Limb (tissue), 2 donors: ENCODE data around the gene NIFK.
A peak's percentile ranks its signal among the peaks of the same experiment; 100 is the strongest.
"Not testable (repeated sequence)": the region's sequence is repeated elsewhere in the genome, so short reads cannot be mapped to it uniquely, and the experiment has no call there.

Source experiments
- DNase-seq, 2 donors: peaks; one replicate each; pipeline ENCODE4 v3.0.0-alpha.2; 2016; ENCODE audit errors: extremely low spot score in 2 of 2

Gene NIFK

DNA sequence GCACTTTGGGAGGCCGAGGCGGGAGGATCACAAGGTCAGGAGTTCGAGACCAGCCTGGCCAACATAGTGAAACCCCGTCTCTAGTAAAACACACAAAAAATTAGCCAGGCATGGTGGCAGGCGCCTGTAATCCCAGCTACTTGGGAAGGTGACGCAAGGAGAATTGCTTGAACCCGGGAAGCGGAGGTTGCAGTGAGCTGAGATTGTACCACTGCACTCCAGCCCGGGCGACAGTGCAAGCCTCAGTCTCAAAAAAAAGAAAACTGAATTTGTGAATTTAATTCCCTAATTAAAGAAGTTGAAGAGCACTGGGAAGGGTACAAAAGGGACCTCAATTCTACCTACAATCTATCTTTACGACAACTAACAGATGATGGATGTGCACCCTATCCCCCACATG lies 2.1 kb downstream of the NIFK start:
- not testable (repeated sequence) for DNase-seq

DNA sequence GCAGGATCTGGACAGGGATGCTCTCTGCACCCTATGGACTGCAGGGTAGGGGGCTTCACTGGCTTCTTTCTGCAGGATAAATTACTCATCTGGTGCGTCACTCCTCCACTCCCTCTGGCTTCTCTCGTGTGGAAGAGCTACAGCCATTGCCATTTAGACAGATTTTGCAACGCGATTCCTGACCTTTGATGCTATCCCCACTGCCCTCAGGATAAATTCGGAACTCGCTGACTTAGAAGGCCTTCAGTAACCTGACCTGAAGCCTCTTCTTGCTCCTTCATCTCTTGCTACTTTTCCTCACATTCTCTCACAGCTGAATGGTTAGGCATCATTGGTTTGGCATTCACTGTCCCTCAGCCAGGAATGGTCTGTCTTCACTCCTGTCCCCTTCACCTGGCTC lies 5.3 kb downstream of the NIFK start:
- no peak for DNase-seq

DNA sequence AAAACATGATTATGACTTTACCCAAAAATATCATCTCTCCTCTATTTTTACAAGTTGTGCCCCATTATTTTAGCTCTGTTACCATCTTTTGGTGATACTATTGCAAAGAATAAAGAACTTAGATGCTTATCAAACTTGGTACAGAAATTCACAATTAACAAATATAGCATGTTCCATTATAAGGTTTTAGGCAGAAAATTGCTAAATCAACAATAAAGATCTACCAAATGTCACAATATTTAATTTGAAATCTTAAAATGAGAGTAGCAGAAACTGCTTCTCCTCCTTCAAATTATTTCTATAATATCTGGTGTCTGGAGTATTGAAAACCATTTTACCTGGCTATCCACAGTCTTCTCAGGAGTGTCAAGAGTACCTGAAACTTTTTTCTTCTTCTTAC lies 8.7 kb downstream of the NIFK start:
- DNase-seq, result no peak

DNA sequence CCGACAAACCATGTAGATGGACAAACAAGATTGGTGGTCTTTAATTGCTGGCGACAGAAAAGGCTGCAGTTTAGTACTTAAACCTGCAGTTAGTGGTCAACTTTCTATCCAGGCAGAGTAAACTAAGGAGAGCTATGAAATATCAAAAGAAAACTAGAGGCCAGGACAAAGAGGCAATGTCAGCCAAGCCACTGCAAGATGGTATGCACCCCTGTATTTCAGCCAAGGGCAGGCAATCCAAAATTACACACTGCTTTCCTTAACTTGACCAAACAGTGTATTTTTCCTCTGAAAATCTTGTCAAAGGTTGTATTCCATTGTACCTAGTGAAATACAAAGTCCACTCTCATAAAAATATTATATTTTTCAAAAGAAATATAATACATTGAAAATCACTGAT lies 9.3 kb downstream of the NIFK start:
- no peak for DNase-seq

DNA sequence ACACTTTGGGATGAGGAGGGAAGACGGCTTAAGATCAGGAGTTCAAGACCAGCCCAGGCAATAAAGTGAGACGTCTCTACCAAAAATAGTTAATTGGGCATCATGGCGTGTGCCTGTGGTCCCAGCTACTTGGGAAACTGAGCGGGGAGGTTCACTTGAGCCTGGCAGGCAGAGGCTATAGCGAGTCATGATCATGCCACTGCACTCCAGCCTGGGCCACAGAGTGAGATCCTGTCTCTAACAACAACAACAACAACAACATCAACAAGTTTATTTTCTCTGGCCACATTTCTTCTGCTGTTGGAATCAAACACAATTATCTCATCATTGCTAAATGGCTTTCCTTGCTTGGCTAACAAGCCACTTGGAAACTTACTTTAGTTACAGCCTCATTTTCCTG lies 13.4 kb downstream of the NIFK start:
- DNase-seq, result no peak

DNA sequence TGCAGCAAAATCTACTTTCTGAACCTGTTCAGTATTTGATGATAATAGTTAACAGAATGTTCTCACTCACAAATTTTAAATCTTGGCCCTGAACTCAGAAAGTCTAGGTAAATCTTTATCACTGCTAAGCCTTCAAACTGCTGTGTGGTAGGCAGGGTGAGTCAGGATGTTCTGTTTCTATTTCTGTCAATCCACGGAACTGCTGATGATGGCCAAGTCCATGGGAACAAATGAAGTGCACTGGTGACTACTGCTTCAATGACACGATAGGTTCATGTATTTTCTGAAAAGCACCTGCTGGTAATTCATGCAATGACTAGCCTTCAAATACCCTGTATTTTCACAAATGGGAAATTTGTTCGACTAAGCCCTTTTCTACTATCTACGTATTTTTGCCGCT lies 14.2 kb downstream of the NIFK start:
- no peak for DNase-seq

DNA sequence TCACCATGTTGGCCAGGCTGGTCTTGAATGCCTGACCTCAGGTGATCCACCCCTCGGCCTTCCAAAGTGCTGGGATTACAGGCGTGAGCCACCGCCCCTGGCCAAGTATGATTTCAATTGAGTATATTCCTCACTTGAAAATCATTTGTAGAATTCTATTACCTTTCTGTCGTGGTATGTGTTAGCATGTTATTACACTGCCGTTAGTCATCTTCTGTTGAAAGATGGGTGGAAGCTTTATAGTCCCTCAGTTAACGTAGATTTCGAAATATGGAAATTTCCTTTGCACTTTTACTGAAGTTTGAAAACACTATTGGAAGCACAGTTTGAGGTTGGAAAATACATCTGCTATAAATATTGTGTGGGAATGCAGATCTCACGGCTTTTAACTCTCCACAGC lies 14.7 kb downstream of the NIFK start:
- peak in 1 of 2 donors; percentile 13 for DNase-seq

DNA sequence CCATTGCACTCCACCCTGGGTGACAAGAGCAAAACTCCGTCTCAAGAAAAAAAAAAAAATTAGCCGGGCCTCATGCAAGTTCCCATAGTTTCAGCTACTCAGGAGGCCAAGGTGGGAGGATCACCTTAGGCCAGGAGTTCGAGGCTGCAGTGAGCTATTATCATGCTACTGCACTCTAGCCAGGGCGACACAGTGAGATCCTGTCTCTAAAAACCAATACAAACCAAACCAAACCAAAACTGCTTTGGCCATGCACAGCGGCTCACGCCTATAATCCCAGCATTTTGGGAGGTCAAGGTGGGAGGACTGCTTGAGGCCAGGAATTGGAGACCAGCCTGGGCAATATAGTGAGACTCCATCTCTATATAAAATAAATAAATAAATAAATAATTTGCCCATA lies 19.1 kb downstream of the NIFK start:
- DNase-seq, result no peak

DNA sequence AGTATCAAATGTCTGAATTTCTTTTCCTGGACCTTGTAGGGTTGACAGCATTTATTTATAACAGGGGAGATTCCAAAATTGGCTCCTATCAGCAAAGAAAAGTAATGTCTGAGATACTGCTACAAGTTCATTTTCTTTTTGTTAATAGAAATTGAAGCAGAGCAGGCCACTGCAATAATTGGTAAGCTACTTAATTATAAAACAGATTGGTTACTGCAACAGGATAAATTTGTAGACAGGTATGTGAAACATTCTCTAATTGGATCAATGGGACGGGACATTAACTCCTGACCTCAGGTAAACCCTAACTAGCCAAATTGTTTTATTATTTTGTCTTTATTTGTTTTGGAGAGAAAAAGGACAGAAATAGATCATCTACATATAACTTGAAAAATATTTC lies 20.5 kb downstream of the NIFK start:
- no peak for DNase-seq

DNA sequence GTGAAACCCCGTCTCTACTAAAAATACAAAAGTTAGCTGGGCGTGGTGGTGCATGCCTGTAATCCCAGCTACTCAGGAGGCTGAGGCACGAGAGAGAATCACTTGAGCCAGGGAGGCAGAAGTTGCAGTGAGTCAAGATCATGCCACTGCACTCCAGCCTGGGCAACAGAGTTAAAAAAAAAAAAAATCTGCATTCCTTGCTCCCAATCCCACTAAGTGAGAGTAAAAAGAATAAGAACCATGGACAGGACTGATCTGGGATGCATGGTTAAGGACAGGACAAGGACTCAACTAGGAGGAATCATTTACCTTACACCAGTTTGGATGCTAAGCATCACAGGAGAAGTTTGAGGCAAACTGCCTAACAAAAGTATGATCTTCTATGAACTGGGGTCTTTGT lies 25.2 kb downstream of the NIFK start:
- DNase-seq, result not testable (repeated sequence)

DNA sequence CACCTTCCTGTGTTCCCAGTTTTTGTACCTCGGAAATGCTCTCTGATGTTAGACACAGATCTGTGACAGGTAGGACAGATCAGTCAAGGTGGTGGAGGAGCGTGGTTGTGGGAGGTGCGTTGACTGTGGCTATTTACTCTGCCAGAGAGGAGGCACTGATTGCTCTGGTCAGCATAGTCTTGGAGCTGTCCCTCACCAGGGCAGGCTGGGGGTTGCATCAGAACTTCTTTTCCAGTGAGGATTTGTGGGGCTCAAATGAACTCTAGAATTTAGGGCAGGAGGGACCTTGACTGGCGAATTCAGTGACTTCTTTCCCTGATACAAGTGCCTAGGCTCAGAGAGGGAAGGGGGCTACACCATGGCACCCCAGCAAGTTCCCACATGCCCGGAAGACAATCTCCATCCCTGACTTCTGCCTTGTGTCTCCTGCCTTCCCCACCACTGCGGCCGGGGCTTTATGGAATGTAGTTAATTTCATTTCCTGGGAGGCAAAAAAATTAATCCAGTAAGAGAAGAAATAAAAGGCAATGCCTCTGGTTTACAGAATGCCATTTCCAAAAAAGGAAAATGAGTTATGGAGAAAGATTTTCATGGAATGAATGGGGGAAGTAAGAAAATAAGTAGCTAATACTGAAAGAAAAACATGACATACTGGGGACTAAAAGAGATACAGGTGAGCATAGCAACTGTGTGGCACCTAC lies 26.1 kb downstream of the NIFK start:
- DNase-seq, result no peak

DNA sequence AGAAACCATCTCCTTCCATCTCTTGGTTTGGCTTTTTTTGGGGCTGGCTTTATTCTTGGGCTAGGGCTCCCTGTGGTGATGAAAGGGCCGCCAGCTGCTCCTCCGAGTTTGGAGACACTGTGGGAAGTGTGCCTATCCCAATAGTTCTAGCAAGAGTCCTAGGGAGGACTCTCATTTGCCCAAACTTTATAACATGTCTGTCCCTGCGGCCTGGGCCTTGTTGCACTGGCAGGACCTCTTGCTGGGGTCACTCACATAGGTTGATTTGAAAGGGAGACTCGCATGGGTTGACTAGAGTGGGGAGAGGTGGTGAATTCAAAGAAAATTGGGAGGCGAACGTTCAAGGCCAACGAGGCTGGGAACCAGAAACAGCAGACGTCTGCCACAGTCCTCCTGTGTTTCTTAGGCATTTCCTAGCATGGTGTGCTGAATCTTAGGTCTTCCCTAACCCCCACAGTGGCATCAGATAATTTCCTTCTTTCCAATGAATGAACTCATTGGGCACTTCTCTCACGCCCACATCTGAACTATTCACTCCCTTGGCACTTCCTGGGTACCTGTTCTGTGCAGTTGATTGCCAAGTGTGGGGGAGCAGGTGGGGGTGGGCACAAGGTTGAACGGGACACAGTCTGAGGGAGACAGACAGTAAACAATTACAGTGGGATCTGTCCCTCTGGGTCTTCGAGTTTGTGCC lies 26.8 kb downstream of the NIFK start:
- no peak for DNase-seq

DNA sequence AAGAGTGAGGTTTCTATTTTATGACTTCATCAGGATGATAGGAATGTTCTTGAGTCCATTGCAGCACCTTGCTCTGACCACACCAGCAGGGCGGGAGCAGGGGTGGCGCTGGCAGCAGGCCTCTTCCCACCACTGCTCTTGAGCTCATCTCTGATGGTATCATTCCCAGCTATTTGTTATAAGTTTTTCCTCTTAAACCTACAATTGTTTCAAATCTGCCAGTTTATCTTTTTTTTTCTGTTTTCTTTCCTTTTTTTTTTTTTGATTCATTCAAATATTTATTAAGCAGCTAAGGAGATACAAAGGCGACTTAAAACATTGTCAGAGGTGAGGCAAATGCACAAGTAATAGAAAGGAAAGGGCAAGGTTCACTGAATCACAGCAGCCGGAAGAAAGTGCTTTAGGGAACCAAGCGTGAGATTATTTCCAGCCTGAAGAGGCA lies 28.7 kb downstream of the NIFK start:
- no peak for DNase-seq

DNA sequence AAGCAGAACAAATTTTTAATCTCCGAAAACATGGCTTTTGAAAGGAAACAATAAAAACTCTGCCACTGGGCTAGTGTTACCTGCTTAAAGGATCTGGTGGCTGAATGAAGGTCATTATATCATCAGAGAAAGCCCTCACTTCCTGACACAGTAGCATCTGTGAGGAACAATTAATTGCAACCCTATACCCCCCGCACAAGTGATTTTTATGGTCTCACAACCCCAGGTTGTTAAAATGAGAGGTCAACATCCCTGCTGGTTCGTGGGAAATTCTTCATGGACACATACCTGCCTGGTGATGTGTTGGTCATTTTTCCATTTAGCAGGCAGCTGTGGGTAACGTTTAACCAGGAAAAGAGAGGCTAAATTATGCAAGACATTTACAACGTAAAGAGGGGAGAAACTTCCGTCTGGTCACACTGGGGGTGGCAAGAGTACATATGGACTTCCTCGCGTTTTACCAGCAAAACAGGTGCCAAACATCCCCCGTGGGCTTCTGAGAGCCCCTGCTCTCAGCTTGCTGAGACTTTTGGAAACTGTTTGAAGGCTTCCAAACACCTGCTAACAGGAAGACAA lies 29.2 kb downstream of the NIFK start:
- no peak for DNase-seq

DNA sequence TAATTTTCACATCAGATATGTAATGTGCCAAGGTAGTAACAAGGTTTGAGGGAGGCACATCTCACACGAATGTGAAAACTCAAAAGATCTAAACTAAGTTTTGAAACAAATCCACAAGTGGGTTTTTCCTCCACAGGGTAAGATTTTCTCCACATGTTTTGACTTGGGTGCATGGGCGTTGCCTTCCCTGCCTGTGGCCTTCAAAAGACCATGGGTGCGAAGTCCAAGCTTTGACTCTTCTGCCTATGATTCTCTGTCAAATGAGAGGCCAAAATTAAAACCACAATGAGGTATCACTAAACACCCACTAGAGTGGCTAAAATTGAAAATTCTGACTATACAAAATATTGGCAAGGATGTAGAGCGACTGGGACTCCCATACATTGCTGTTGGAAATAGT lies 30.7 kb downstream of the NIFK start:
- no peak for DNase-seq

DNA sequence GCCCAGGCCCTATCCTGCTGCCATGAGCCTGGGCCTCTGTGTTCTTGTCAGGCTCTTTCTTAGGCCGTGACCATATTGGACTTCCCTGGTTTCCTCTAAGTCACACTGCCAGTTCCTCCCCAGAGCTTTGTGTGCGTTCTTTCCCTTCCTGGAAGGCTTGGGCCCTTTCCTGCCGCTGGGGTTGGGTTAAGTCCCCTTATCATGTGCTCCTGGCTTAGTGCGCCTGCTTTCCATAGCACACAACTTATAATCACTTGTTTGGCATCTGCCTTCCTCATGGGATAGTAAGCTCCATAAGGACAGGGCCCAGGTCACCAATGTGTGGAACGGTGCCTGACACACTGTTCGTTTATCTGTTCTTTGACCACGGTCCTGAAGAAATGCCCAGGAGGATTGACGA lies 31.3 kb downstream of the NIFK start:
- no peak for DNase-seq

DNA sequence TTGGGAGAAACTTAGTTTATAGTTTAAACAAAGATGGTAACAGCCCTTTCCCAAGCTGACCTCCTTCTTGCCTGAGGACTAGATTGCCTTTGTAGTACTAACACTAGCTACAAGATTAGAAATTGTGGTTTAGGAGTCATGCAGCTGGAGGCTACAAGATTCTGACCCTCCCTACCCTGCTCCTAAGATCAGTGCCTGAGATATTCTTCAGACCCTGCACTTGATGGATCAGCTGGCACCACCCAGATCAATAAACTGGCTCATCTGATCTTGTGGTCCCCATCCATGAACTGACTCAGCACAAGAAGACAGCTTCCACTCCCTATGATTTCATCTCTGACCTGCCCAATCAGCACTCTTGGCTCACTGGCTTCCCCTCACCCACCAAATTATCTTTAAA lies 34.9 kb downstream of the NIFK start:
- not testable (repeated sequence) for DNase-seq

DNA sequence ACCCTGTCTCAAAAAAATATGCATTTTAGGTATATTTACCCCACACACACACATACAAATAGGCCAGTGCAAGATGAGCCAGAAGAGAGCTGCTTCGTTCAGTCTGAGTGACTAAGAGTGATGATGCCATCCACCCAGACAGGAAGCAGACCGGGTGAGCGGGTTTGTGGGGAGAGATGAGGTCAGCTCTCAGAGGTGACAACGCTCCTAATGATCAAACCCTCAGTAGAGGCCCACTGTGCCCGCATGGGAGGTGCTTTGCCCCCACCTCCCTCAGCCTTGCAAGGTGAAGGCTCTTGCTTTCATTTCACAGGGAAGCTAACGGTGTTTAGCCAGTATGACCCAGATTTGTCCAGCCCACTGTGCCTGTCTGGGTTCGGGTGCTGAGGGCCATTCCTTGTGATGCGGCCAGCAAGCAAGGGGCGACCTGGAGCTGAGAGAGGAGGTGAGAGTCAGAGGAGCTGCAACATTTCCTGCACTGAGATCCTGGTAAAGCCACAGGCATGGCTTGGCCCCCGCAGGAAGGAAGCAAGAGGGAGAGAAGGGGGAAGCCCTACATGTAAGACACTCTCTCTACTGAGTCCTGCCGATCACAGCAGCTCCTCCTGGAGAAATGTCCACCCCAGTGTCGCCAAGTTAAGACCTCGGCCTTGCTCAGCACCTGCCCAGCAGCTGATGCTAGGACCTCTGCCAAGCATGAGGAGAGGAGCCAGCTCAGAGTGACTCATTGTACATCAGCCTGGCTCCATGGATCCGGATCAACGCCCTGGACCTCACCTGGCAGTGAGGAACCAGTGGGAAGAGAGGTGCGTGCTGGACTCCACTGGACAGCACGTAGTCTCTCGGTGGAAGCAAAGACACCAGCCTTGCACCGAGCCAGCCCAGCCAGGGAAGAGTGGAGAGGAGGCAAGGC lies 37.0 kb downstream of the NIFK start:
- no peak for DNase-seq

DNA sequence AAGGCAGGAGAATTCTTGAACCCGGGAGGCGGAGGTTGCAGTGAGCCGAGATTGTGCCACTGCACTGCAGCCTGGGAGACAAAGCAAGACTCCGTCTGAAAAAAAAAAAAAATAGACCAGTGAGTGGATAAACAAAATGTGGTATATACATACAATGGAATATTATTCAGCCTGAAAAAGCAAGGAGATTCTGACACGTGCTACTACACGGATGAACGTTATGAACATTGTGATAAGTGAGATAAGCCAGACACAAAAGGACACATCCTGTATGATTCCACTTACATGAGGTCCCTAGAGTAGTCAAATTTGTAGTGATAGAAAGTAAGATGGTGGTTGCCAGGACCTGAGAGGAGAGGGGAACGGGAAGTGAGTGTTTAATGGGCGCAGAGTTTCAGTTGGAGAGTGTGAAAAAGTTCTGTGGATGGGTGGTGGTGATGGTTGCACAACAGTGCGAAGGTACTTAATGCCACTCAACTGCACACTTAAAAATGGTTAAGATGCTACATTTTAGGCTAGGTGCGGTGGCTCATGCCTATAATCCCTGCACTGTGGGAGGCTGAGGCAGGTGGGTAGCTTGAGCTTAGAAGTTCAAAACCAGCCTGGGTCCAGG lies 38.3 kb downstream of the NIFK start:
- DNase-seq, result no peak

DNA sequence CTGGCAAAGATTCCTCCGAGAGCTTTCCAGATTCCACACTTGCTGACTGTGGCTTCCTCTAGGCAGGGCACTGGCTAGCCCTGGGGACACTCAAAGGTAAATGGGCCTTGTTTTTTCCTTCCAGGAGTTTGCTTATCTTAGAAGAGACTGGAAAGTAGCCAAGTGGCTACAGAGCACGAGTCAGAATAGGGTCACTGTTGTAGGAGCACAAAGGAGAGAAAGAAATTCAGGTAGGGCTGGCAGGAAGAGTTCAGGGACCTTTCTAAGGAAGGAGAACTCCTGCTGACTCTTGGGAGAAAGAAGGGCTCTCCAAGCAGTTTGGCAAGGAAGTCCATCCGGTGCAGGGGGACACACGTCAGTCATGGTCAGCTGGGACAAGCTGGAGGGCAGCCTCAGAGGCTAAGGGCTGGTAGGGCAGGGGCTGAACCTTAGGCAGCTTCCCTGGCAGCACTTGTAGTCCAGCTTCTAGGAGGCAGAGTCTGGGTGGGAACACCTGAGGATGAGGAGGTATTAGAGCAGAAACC lies 39.5 kb downstream of the NIFK start:
- no peak for DNase-seq

DNA sequence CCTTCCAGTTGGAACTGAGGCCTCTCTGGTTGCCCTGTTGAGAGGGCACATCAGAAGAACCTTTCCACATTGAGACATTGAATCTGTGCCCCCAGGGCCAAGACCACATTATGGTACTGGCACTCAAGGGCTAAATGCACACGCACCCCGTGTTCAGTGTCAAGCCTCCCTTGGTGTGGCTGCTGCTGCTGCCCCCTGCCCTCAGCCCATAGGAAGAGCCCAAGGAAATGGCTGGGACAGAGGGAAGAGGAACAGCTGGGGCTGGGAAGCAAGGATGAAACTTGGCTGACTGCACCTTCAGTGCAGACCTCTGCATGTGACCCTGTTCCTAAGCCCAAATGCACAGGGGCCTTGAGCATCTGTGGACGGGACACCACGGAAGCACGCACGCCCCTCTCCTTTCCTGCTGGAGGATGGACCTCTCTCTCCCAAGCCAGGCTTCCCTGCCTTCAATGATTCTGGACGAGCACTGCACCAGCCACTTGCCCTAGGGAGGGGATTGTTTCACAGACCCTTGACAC lies 40.2 kb downstream of the NIFK start:
- no peak for DNase-seq
